Kidney glomerular epithelial cell (primary cell): ENCODE measurements around the gene TMEM63A.
"Not testable (repeated sequence)": the region's sequence is repeated elsewhere in the genome, so short reads cannot be mapped to it uniquely, and the experiment has no call there.

Source experiments
- DNase-seq: peaks from one replicate; lab custom pipeline; 2025; lab: John Stamatoyannopoulos, UW

The TMEM63A gene

GRCh38 chr1:225819346-225820192, 62.6 kb downstream of the TMEM63A start:
- DNase-seq, result no peak

- DNase-seq, result no peak
Observed at GRCh38 chr1:225818229-225818628, 64.0 kb downstream of the TMEM63A start.

GRCh38 chr1:225817611-225818061, 64.5 kb downstream of the TMEM63A start:
- peak; percentile 73 for DNase-seq

GRCh38 chr1:225816643-225817538, 65.3 kb downstream of the TMEM63A start:
- no peak for DNase-seq

- no peak for DNase-seq
Observed at GRCh38 chr1:225815526-225816178, 66.5 kb downstream of the TMEM63A start.

DNA sequence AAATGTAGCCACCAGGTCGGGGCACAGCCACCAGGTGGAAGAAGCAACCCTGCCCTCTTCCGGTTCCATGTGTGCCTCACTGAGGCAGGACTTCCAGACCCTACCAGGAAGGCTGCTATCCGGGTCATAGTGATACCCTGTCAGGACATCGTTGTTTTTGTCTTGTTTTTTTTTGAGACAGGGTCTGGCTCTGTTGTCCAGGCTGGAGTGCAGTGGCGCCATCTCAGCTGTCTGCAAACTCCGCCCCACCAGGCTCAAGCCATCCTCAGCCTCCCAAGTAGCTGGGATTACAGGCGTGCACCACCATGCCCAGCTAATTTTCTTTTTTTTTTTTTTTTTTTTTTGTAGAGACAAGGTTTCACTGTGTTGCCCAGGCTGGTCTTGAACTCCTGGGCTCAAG, 67.1 kb downstream of the TMEM63A start:
- not testable (repeated sequence) for DNase-seq

DNA sequence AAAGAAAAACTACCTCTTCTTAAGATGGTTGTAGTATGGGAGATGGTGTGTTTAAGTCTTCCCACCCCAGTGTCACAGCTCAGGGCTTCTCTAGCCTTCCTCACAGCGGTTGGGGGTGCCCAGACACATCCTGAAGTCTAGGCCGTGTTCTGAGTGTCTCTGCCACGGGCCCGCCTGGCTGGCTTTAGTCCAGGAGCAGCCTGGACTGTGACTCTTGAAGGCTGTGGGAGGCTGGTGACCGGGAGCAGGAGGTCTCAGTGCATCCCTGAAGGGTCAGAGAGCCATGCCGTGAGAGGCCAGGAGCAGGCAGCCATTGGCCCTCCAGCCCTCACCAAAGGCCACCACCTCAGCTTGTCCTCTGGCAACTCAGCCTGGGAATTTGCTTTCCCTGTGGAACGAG, 67.8 kb downstream of the TMEM63A start:
- no peak for DNase-seq

GRCh38 chr1:225813214-225813964, 68.8 kb downstream of the TMEM63A start:
- DNase-seq, result no peak

DNA sequence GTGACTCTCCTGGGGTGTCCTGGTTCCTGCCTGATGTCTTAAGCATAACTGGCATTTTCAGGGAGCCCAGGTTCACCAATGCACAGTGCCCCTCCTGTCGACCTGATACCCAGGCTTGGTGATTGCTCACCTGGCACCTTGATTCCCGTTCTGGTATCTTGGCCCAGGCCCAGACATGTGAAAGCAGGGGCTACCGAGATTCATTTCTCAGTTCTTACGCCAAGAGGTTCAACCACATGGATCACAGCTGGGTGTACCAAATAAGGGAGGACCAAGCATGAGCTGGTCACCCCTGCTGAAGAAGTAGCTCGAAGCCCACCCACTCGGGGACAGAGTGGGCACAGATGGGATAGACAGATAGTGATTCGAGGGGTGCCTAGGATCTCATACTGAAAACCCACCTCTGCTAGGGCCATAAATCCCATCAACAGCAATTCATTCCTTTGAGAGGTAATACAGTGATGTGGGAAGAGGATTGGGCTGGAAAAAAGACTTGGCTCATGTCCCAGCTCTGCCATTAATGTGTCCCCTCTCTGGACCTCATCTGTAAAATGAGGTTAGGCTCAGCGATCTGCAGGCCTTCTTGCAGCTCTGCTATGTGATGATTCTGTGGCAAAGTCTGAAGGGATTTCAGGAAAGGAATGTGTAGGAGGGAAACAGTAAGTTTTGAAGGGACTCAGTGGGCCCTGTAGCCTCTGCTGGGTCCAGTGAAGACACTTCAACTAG, 69.5 kb downstream of the TMEM63A start:
- DNase-seq, result peak; percentile 1

- DNase-seq, result no peak
Observed at GRCh38 chr1:225811622-225812487, 70.3 kb downstream of the TMEM63A start.

DNA sequence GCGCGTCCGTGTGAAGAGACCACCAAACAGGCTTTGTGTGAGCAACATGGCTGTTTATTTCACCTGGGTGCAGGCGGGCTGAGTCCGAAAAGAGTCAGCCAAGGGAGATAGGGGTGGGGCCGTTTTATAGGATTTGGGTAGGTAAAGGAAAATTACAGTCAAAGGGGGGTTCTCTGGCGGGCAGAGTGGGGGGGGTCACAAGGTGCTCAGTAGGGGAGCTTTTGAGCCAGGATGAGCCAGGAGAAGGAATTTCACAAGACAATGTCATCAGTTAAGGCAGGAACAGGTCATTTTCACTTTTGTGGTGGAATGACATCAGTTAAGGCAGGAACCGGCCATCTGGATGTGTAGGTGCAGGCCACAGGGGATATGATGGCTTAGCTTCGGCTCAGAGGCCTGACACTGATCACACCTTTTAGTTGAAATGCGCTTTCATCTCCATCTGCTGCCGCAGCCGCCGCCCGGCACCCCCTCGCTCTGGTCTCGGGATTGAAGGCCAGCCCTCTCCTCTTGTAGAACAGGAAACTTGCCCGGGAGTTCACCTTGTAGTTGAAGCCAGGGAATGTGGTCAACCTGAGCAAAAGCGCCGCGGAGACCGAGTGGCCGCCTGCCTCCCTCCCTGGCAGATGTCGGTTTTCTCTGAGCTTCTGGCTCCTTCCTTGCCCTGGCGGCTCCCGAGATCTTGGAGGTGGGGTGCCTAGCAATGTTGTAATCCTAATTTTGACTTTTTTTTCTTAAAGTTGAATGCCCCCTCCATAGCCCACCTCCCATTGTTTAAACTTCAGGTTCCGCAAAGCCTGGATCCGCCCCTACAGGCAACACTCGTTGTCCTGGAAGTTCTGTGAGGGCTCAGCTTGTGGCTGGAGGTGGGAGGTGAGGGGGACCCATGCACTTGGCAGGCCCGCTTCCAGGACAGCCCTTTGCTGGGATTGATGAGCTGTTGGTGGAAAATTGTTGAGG, 71.3 kb downstream of the TMEM63A start:
- peak; percentile 19 for DNase-seq

GRCh38 chr1:225809842-225810578, 72.2 kb downstream of the TMEM63A start, which contains the start of gene EPHX1:
EPHX1 (plus strand) TSS chr1:225810124; CDS start chr1:225828730, 18,606 bp downstream.
- peak; percentile 79 for DNase-seq

DNA sequence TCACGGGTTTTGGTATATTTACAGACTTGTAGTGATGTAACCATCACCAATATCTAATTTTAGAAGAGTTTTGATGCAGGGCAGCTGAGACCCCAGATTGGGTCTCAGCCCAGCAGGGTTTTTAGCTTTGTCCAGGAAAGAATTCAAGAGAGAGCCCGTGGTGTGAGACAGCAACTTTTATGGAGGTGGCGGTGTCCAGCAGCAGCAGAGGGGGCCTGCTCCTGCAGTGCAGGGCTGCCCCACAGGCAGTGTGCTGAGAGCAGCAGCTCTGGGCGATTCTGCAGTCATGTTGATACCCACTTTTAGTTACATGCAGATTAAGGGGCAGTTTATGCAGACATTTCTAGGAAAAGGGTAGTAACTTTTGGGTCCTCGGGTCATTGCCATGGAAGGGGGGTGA, 74.0 kb downstream of the TMEM63A start:
- DNase-seq, result no peak

GRCh38 chr1:225806736-225807135, 75.4 kb downstream of the TMEM63A start:
- not testable (repeated sequence) for DNase-seq

DNA sequence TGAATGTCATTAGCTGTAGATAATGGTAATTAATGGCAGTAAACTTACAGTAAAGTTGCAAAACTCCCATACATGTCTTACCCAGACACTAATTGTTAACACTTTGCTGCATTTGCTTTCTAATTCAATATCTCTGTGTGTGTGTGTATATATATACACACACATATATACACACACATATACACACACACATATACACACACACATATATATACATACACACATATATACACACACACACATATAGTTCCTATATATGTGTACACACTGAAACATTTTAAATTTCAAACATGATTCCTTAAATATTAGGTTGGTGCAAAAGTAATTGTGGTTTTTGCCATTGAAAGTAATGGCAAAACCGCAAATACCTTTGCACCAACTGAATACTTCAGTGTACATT, 75.9 kb downstream of the TMEM63A start:
- no peak for DNase-seq

DNA sequence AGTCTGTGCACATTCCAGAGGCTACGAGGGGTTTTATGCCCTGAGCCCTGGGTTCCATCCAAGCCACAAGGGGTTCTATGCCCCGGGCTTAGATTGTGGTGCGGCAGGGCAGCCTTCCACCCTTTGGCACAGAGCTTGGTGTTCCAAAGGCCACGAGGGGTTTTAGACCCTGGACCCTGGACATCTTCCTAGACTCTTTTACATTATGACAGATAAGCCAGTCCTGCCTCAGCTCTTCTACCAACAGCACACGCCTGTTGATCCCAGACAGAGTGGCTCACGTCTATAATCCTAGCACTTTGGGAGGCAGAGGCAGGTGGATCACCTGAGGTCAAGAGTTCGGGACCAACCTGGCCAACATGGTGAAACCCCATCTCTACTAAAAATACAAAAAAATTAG, 81.0 kb downstream of the TMEM63A start:
- DNase-seq, result not testable (repeated sequence)

DNA sequence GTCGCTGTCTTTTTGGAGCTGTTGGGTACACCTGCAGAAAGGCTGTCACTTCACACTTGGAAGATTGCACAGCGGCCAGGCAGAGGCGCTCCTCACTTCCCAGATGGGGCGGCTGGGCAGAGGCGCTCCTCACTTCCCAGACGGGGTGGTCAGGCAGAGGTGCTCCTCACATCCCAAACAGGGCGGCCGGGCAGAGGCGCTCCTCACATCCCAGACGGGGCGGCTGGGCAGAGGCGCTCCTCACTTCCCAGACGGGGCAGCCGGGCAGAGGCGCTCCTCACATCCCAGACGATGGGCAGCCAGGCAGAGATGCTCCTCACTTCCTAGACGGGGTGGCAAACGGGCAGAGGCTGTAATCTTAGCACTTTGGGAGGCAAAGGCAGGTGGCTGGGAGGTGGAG, 86.1 kb downstream of the TMEM63A start:
- not testable (repeated sequence) for DNase-seq
